Esophagus muscularis mucosa (tissue), 3 donors: ENCODE measurements around the gene MYBPC2.

Source experiments
- POLR2A ChIP-seq: fragments of 450-650 bp; IDR thresholded peaks from one replicate; pipeline ENCODE4 v1.6.1; 2017; ENCODE audit warnings: antibody characterized with exemption, moderate library complexity, mild to moderate bottlenecking, low read depth
- TF ChIP-seq, protein P1 (sequence below), 3 experiments: fragments of 200-600 bp in 2 of 3; fragments of 450-650 bp in 1 of 3; sonication (generic) in 2 of 3; IDR thresholded peaks; one replicate each; pipeline ENCODE4 v1.5.1; 2017 to 2019; ENCODE audit warnings: antibody characterized with exemption in 3 of 3, mild to moderate bottlenecking in 2 of 3, moderate library complexity in 1 of 3

- TF ChIP-seq POLR2A = no peak
- TF ChIP-seq, protein P1, sequence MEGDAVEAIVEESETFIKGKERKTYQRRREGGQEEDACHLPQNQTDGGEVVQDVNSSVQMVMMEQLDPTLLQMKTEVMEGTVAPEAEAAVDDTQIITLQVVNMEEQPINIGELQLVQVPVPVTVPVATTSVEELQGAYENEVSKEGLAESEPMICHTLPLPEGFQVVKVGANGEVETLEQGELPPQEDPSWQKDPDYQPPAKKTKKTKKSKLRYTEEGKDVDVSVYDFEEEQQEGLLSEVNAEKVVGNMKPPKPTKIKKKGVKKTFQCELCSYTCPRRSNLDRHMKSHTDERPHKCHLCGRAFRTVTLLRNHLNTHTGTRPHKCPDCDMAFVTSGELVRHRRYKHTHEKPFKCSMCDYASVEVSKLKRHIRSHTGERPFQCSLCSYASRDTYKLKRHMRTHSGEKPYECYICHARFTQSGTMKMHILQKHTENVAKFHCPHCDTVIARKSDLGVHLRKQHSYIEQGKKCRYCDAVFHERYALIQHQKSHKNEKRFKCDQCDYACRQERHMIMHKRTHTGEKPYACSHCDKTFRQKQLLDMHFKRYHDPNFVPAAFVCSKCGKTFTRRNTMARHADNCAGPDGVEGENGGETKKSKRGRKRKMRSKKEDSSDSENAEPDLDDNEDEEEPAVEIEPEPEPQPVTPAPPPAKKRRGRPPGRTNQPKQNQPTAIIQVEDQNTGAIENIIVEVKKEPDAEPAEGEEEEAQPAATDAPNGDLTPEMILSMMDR (IDR thresholded peaks at IDR 0.05) = no peak
These were observed 4.7 kb upstream of the MYBPC2 start for GRCh38 chr19:50427997-50428425.
